SK-N-MC (cell line): ENCODE results near the gene RANBP3L.
"Not testable (repeated sequence)": the region's sequence is repeated elsewhere in the genome, so short reads cannot be mapped to it uniquely, and the experiment has no call there.

Experiments
- DNase-seq: peaks from one replicate; pipeline ENCODE4 v3.0.0-alpha.2; 2011; ENCODE audit warnings: low read depth, low spot score
- H3K27ac ChIP-seq: fragments of 200-600 bp; sonication (generic); 2 replicates; pipeline ENCODE4 v1.5.1; 2016; ENCODE audit warnings: mixed run types
- H3K36me3 ChIP-seq: fragments of 200-600 bp; sonication (generic); 2 replicates; pipeline ENCODE4 v1.6.1; 2017; ENCODE audit warnings: antibody characterized with exemption, low read length, mixed read lengths; ENCODE audit not compliant: insufficient read depth
- H3K4me3 ChIP-seq: fragments of 200-600 bp; sonication (generic); 2 replicates; pipeline ENCODE4 v1.5.1; 2016
- H3K9ac ChIP-seq: fragments of 200-600 bp; sonication (generic); 2 replicates; pipeline ENCODE4 v1.8.0; 2017; ENCODE audit warnings: mixed run types, mixed read lengths; ENCODE audit not compliant: insufficient read length
- H3K9me3 ChIP-seq: fragments of 200-600 bp; sonication (generic); 2 replicates; pipeline ENCODE4 v1.6.1; 2017; ENCODE audit warnings: low read depth, mild to moderate bottlenecking, antibody characterized with exemption, low read length, moderate library complexity, mixed read lengths
- EZH2 ChIP-seq: fragments of 200-600 bp; sonication (generic); IDR thresholded peaks from one replicate; pipeline ENCODE4 v1.6.1; 2017; ENCODE audit warnings: antibody characterized with exemption
- FOXP2 ChIP-seq: optimal IDR thresholded peaks from 2 replicates; pipeline ENCODE3; 2011; ENCODE audit warnings: mild to moderate bottlenecking, moderate library complexity; ENCODE audit not compliant: insufficient read depth; ENCODE audit errors: extremely low read length, control extremely low read depth
- POLR2AphosphoS5 ChIP-seq: IDR thresholded peaks from 2 replicates; pipeline ENCODE4 v1.6.1; 2012; ENCODE audit warnings: mild to moderate bottlenecking, low read depth, low read length, borderline replicate concordance

RANBP3L gene

GRCh38 chr5:36208786-36209185, 92.9 kb downstream of the RANBP3L start:
- no peaks in the 10 kb centered on the region for H3K9me3 ChIP-seq
- no peak overlapping the region for H3K27ac ChIP-seq
- H3K9ac ChIP-seq: no peak overlapping the region
- peaks cover 40% of the 10 kb centered on the region for H3K36me3 ChIP-seq
- TF ChIP-seq FOXP2: no peak
- TF ChIP-seq POLR2AphosphoS5: no peak
- no peak for TF ChIP-seq EZH2
- DNase-seq: no peak
- no peak overlapping the region for H3K4me3 ChIP-seq

GRCh38 chr5:36206913-36207312, 94.8 kb downstream of the RANBP3L start:
- TF ChIP-seq FOXP2: no peak
- no peak for TF ChIP-seq POLR2AphosphoS5
- TF ChIP-seq EZH2: no peak
- Histone ChIP-seq H3K9ac (no peak overlapping the region), H3K27ac (no peak overlapping the region), H3K36me3 (peaks cover 30% of the 10 kb centered on the region), H3K9me3 (no peaks in the 10 kb centered on the region), H3K4me3 (no peak overlapping the region)
- DNase-seq: no peak

- Histone ChIP-seq H3K9me3 (no peaks in the 10 kb centered on the region), H3K9ac (no peak overlapping the region), H3K36me3 (peaks cover 33% of the 10 kb centered on the region), H3K4me3 (no peak overlapping the region), H3K27ac (no peak overlapping the region)
- TF ChIP-seq POLR2AphosphoS5 (no peak), EZH2 (no peak), FOXP2 (no peak)
- DNase-seq: no peak
Measured at GRCh38 chr5:36205329-36205728, 96.4 kb downstream of the RANBP3L start.

GRCh38 chr5:36202521-36202961, 99.2 kb downstream of the RANBP3L start:
- Histone ChIP-seq H3K9ac (no peak overlapping the region), H3K36me3 (peaks cover 38% of the 10 kb centered on the region), H3K9me3 (no peaks in the 10 kb centered on the region), H3K4me3 (no peak overlapping the region), H3K27ac (no peak overlapping the region; the same call in 1 of the 2 replicates)
- TF ChIP-seq EZH2: no peak
- no peak for TF ChIP-seq POLR2AphosphoS5
- DNase-seq: no peak

GRCh38 chr5:36200513-36200912, 101.2 kb downstream of the RANBP3L start:
- DNase-seq: no peak
- no peak overlapping the region for H3K9ac ChIP-seq
- TF ChIP-seq FOXP2 (no peak), EZH2 (no peak), POLR2AphosphoS5 (no peak)
- no peak overlapping the region for H3K4me3 ChIP-seq
- H3K36me3 ChIP-seq: peaks cover 47% of the 10 kb centered on the region
- no peaks in the 10 kb centered on the region for H3K9me3 ChIP-seq
- no peak overlapping the region for H3K27ac ChIP-seq

- H3K9ac ChIP-seq: no peak overlapping the region
- DNase-seq: peak; percentile 32
- no peaks in the 10 kb centered on the region for H3K9me3 ChIP-seq
- H3K36me3 ChIP-seq: peaks cover 50% of the 10 kb centered on the region
- H3K4me3 ChIP-seq: no peak overlapping the region
- peak overlapping the region; percentile 86 for H3K27ac ChIP-seq
- TF ChIP-seq POLR2AphosphoS5 (no peak), EZH2 (no peak), FOXP2 (no peak)
Measured at GRCh38 chr5:36199620-36200019, 102.1 kb downstream of the RANBP3L start.

GRCh38 chr5:36198783-36199182, 102.9 kb downstream of the RANBP3L start:
- H3K36me3 ChIP-seq: peaks cover 58% of the 10 kb centered on the region
- not testable (repeated sequence) for H3K9ac ChIP-seq, H3K9me3 ChIP-seq, H3K4me3 ChIP-seq, H3K27ac ChIP-seq, DNase-seq
